GM18498 (cell line): ENCODE data around the gene PXT1.
"Not testable (repeated sequence)": the region's sequence is repeated elsewhere in the genome, so short reads cannot be mapped to it uniquely, and the experiment has no call there.

Experiments
- ATAC-seq: cut with Tn5 transposase; IDR thresholded peaks from one replicate; pipeline ENCODE4 v1.9.1; 2021; ENCODE audit warnings: mild to moderate bottlenecking, moderate library complexity; ENCODE audit not compliant: unreplicated experiment

Gene PXT1

GRCh38 chr6:36371211-36371610 lies 71.4 kb downstream of the PXT1 start:
- ATAC-seq: no peak

GRCh38 chr6:36370638-36371037 lies 72.0 kb downstream of the PXT1 start:
- no peak for ATAC-seq

- no peak for ATAC-seq
These were observed 73.5 kb downstream of the PXT1 start for GRCh38 chr6:36368921-36369865.

GRCh38 chr6:36368421-36368820 lies 74.2 kb downstream of the PXT1 start:
- ATAC-seq: no peak

GRCh38 chr6:36367743-36368142 lies 74.9 kb downstream of the PXT1 start:
- no peak for ATAC-seq

GRCh38 chr6:36364669-36365479 lies 77.8 kb downstream of the PXT1 start:
- peak; percentile 56 for ATAC-seq

- not testable (repeated sequence) for ATAC-seq
These were observed 78.5 kb downstream of the PXT1 start for GRCh38 chr6:36364061-36364635.

- ATAC-seq: not testable (repeated sequence)
These were observed 79.3 kb downstream of the PXT1 start for GRCh38 chr6:36363371-36363752.

GRCh38 chr6:36362551-36363370 lies 79.9 kb downstream of the PXT1 start:
- ATAC-seq: no peak

GRCh38 chr6:36361071-36361470 lies 81.6 kb downstream of the PXT1 start:
- no peak for ATAC-seq

GRCh38 chr6:36360241-36361054 lies 82.2 kb downstream of the PXT1 start:
- no peak for ATAC-seq

GRCh38 chr6:36358226-36358915 lies 84.3 kb downstream of the PXT1 start:
- ATAC-seq: no peak

- ATAC-seq: no peak
These were observed 84.8 kb downstream of the PXT1 start for GRCh38 chr6:36357872-36358225.

- no peak for ATAC-seq
These were observed 86.8 kb downstream of the PXT1 start for GRCh38 chr6:36355819-36356218.

- ATAC-seq: no peak
These were observed 89.2 kb downstream of the PXT1 start for GRCh38 chr6:36353411-36353915.

- no peak for ATAC-seq
These were observed 90.0 kb downstream of the PXT1 start for GRCh38 chr6:36352477-36353157.

- no peak for ATAC-seq
These were observed 91.7 kb downstream of the PXT1 start for GRCh38 chr6:36350681-36351571.
